ENCODE results near the gene LRRN4CL.
"Not testable (repeated sequence)": the region's sequence is repeated elsewhere in the genome, so short reads cannot be mapped to it uniquely, and the experiment has no call there.

Gene LRRN4CL

GRCh38 chr11:62675415-62675814, 13.9 kb downstream of the LRRN4CL start:
- WGBS, 2 experiments (ENCODE audit: insufficient coverage in 2 of 2), result 87 to 93% methylated on average over 9 to 10 of the region's 10 CpGs
- not testable (repeated sequence) for H3K9me3 ChIP-seq (ENCODE audit: control insufficient read depth, low read length); H3K4me1 ChIP-seq (ENCODE audit: control insufficient read depth, insufficient read depth, low read length, poor library complexity, severe bottlenecking); H3K27ac ChIP-seq (ENCODE audit: low read depth, low read length, severe bottlenecking); H3K4me3 ChIP-seq (ENCODE audit: extremely low read depth, insufficient read depth, low read length, poor library complexity, severe bottlenecking)
- peaks cover 47% of the 10 kb centered on the region for H3K36me3 ChIP-seq (ENCODE audit: control insufficient read depth, insufficient read depth, low read length)

- no peak overlapping the region for H3K27ac ChIP-seq (ENCODE audit: low read depth, low read length, severe bottlenecking)
- no peak overlapping the region for H3K4me3 ChIP-seq (ENCODE audit: extremely low read depth, insufficient read depth, low read length, poor library complexity, severe bottlenecking)
- no peaks in the 10 kb centered on the region for H3K9me3 ChIP-seq (ENCODE audit: control insufficient read depth, low read length)
- WGBS, 2 experiments (ENCODE audit: insufficient coverage in 2 of 2), result 100% methylated on average over 2 of the region's 2 CpGs; no CpG with 5 or more reads in 1 of the 2 experiments
- peaks cover 50% of the 10 kb centered on the region for H3K36me3 ChIP-seq (ENCODE audit: control insufficient read depth, insufficient read depth, low read length)
- peaks cover 5% of the 10 kb centered on the region for H3K4me1 ChIP-seq (ENCODE audit: control insufficient read depth, insufficient read depth, low read length, poor library complexity, severe bottlenecking)
Measured at GRCh38 chr11:62673196-62673525, 16.2 kb downstream of the LRRN4CL start.

GRCh38 chr11:62671608-62672389, 17.5 kb downstream of the LRRN4CL start, which contains the start of the genes LBHD1 and UQCC3:
Gene LBHD1 (minus strand): TSS chr11:62672267. CDS start chr11:62670031, 2,236 bp downstream.
Gene UQCC3 (plus strand): TSS chr11:62671673. CDS start chr11:62671746, 73 bp downstream.
- Histone ChIP-seq H3K9me3 (ENCODE audit: control insufficient read depth, low read length) (no peaks in the 10 kb centered on the region), H3K4me1 (ENCODE audit: control insufficient read depth, insufficient read depth, low read length, poor library complexity, severe bottlenecking) (peaks cover 3% of the 10 kb centered on the region), H3K27ac (ENCODE audit: low read depth, low read length, severe bottlenecking) (peak within 1 kb of the TSS; percentile 83), H3K4me3 (ENCODE audit: extremely low read depth, insufficient read depth, low read length, poor library complexity, severe bottlenecking) (peak within 1 kb of the TSS; percentile 80), H3K36me3 (ENCODE audit: control insufficient read depth, insufficient read depth, low read length) (peaks cover 49% of the 10 kb centered on the region)
- 0 to 1% methylated on average over 50 to 58 of the region's 59 CpGs for WGBS, 2 experiments (ENCODE audit: insufficient coverage in 2 of 2)

GRCh38 chr11:62671236-62671607, 18.1 kb downstream of the LRRN4CL start:
- Histone ChIP-seq H3K4me3 (ENCODE audit: extremely low read depth, insufficient read depth, low read length, poor library complexity, severe bottlenecking) (peak overlapping the region; percentile 80), H3K36me3 (ENCODE audit: control insufficient read depth, insufficient read depth, low read length) (peaks cover 49% of the 10 kb centered on the region), H3K4me1 (ENCODE audit: control insufficient read depth, insufficient read depth, low read length, poor library complexity, severe bottlenecking) (peaks cover 8% of the 10 kb centered on the region), H3K27ac (ENCODE audit: low read depth, low read length, severe bottlenecking) (peak overlapping the region; percentile 83), H3K9me3 (ENCODE audit: control insufficient read depth, low read length) (no peaks in the 10 kb centered on the region)
- 0 to 5% methylated on average over 10 to 16 of the region's 17 CpGs for WGBS, 2 experiments (ENCODE audit: insufficient coverage in 2 of 2)

- Histone ChIP-seq H3K9me3 (ENCODE audit: control insufficient read depth, low read length) (no peaks in the 10 kb centered on the region), H3K4me1 (ENCODE audit: control insufficient read depth, insufficient read depth, low read length, poor library complexity, severe bottlenecking) (peaks cover 9% of the 10 kb centered on the region), H3K36me3 (ENCODE audit: control insufficient read depth, insufficient read depth, low read length) (peaks cover 43% of the 10 kb centered on the region), H3K4me3 (ENCODE audit: extremely low read depth, insufficient read depth, low read length, poor library complexity, severe bottlenecking) (no peak overlapping the region), H3K27ac (ENCODE audit: low read depth, low read length, severe bottlenecking) (peak overlapping the region; percentile 10)
- 93% methylated on average over 2 to 3 of the region's 4 CpGs for WGBS, 2 experiments (ENCODE audit: insufficient coverage in 2 of 2)
Measured at GRCh38 chr11:62669420-62670161, 19.7 kb downstream of the LRRN4CL start.

GRCh38 chr11:62667460-62667859, 21.9 kb downstream of the LRRN4CL start:
- Histone ChIP-seq H3K27ac (ENCODE audit: low read depth, low read length, severe bottlenecking) (no peak overlapping the region), H3K36me3 (ENCODE audit: control insufficient read depth, insufficient read depth, low read length) (peaks cover 33% of the 10 kb centered on the region), H3K9me3 (ENCODE audit: control insufficient read depth, low read length) (no peaks in the 10 kb centered on the region), H3K4me1 (ENCODE audit: control insufficient read depth, insufficient read depth, low read length, poor library complexity, severe bottlenecking) (peaks cover 9% of the 10 kb centered on the region), H3K4me3 (ENCODE audit: extremely low read depth, insufficient read depth, low read length, poor library complexity, severe bottlenecking) (no peak overlapping the region)
- WGBS, 2 experiments (ENCODE audit: insufficient coverage in 2 of 2), result 75% methylated on average over 1 of the region's 2 CpGs; no CpG with 5 or more reads in 1 of the 2 experiments

- peaks cover 9% of the 10 kb centered on the region for H3K4me1 ChIP-seq (ENCODE audit: control insufficient read depth, insufficient read depth, low read length, poor library complexity, severe bottlenecking)
- 56 to 60% methylated on average over 11 to 15 of the region's 16 CpGs for WGBS, 2 experiments (ENCODE audit: insufficient coverage in 2 of 2)
- no peak overlapping the region for H3K27ac ChIP-seq (ENCODE audit: low read depth, low read length, severe bottlenecking)
- H3K36me3 ChIP-seq (ENCODE audit: control insufficient read depth, insufficient read depth, low read length), result peaks cover 42% of the 10 kb centered on the region
- peak overlapping the region; percentile 82 for H3K4me3 ChIP-seq (ENCODE audit: extremely low read depth, insufficient read depth, low read length, poor library complexity, severe bottlenecking)
- no peaks in the 10 kb centered on the region for H3K9me3 ChIP-seq (ENCODE audit: control insufficient read depth, low read length)
Measured at GRCh38 chr11:62666259-62666926, 22.9 kb downstream of the LRRN4CL start.

- H3K4me1 ChIP-seq (ENCODE audit: control insufficient read depth, insufficient read depth, low read length, poor library complexity, severe bottlenecking), result peaks cover 9% of the 10 kb centered on the region
- 3% methylated on average over 26 to 38 of the region's 39 CpGs for WGBS, 2 experiments (ENCODE audit: insufficient coverage in 2 of 2)
Measured at GRCh38 chr11:62665599-62666258, 23.6 kb downstream of the LRRN4CL start.

GRCh38 chr11:62665075-62665598, 24.2 kb downstream of the LRRN4CL start, which contains the start of the genes C11orf98 and CSKMT:
Gene C11orf98 (minus strand): TSS chr11:62665210. CDS start chr11:62665169, 41 bp downstream.
Gene CSKMT (plus strand): TSS chr11:62665312. CDS start chr11:62665880, 568 bp downstream.
- Histone ChIP-seq H3K27ac (ENCODE audit: low read depth, low read length, severe bottlenecking) (peak within 1 kb of the TSS; percentile 91), H3K4me1 (ENCODE audit: control insufficient read depth, insufficient read depth, low read length, poor library complexity, severe bottlenecking) (peaks cover 9% of the 10 kb centered on the region), H3K36me3 (ENCODE audit: control insufficient read depth, insufficient read depth, low read length) (peaks cover 45% of the 10 kb centered on the region), H3K9me3 (ENCODE audit: control insufficient read depth, low read length) (no peaks in the 10 kb centered on the region), H3K4me3 (ENCODE audit: extremely low read depth, insufficient read depth, low read length, poor library complexity, severe bottlenecking) (peak within 1 kb of the TSS; percentile 82)
- WGBS, 2 experiments (ENCODE audit: insufficient coverage in 2 of 2), result 0% methylated on average over 35 to 41 of the region's 47 CpGs

More at GRCh38 chr11:62665599-62666258, 23.6 kb downstream of the LRRN4CL start:
- Histone ChIP-seq H3K27ac (ENCODE audit: low read depth, low read length, severe bottlenecking) (peak overlapping the region; percentile 91), H3K9me3 (ENCODE audit: control insufficient read depth, low read length) (no peaks in the 10 kb centered on the region), H3K4me3 (ENCODE audit: extremely low read depth, insufficient read depth, low read length, poor library complexity, severe bottlenecking) (peak overlapping the region; percentile 82), H3K36me3 (ENCODE audit: control insufficient read depth, insufficient read depth, low read length) (peaks cover 44% of the 10 kb centered on the region)
